ENCODE measurements around the gene MRPL21. TPM values are rescaled to one million over a fixed set of nuclear protein-coding genes. Genes with fewer than 3 reads are reported as not detected.

Gene MRPL21
- total and polyA plus RNA-seq, 3 experiments from 2014 or later: 96.3 to 104 (median 101) TPM

DNA sequence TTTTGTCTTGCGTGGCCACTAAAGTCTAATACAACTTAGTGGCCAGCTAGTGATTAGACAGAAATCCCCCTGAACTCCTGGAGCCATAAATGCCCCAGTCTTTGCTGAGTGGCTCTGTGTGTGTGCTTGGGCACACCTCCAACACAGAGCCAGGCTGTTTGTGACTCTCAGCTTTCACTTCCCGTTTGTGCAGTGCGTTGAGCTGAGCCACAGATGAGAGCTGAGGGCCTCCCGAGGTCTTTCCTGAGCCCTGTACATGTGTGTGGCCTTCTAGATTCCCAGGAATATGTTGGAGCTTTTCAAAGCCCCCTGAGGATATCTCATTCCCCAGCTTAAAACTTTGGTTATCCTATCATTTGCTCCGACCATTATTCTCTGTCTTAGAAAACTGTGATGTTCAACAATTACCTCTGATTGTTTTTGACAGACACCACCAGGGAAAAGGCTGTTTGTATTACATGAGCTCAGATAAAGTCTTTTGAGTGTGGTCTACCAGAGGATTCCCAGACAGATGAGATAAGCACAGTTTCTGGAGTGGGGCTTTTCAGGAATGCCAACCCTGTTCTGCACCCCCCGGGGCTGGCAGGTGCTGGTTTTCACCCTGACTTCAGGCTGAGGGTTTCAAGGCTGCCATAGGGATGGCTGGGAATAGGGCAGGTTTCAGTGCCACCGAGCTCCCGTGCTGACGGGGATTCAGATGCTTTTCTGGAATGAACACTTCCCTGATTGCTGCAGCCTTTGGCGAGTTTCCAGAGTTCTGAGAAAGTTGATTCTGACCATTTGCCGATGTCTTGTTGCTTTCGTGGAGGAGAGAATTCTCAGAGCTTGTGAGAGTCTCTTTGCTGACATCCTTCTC is 23.9 kb upstream of the MRPL21 start:
- Histone ChIP-seq H3K36me3 (ENCODE audit: insufficient read depth, low read length) (peaks cover 60% of the 10 kb centered on the region), H3K27me3 (ENCODE audit: insufficient read depth, low read length, poor library complexity, severe bottlenecking) (no peaks in the 10 kb centered on the region), H3K27ac (ENCODE audit: low read depth, low read length) (no peak overlapping the region), H3K9me3 (ENCODE audit: low read length) (peaks cover 16% of the 10 kb centered on the region), H3K4me1 (ENCODE audit: insufficient read depth, low read length) (no peaks in the 10 kb centered on the region), H3K4me3 (ENCODE audit: low read length) (no peak overlapping the region)
- POLR2A ChIA-PET: no interaction called here
- H3K36me3 Mint-ChIP-seq: peaks cover 50 to 90% (median 55%) of the 10 kb centered on the region in 3 donors
- peaks cover 7 to 27% (median 18%) of the 10 kb centered on the region in 5 donors for H3K9me3 Mint-ChIP-seq
- no peak overlapping the region for H3K4me3 Mint-ChIP-seq
- H3K27ac Mint-ChIP-seq: no peak overlapping the region
- no peaks in the 10 kb centered on the region for H3K4me1 Mint-ChIP-seq
- H3K27me3 Mint-ChIP-seq: no peaks in the 10 kb centered on the region
- CTCF ChIA-PET: no interaction called here
- DNase-seq: no peak

DNA sequence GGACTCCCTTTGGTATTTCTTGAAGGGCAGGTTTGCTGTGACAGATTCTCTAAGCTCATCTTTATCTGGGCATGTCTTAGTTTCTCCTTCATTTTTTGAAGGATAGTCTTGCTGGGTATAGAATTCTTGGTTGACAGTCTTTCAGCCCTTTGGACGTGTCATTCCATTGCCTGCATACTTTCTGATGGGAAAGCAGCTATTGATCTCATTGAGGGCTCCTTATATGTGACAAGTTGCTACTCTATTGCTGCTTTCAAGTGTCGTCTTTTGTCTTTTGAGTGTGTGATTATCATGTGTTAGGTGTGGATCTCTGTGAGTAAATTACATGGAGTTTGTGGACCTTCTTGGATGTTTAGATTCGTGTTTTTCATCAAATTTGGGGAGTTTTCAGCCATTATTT is 22.0 kb upstream of the MRPL21 start:
- Mint-ChIP-seq H3K4me3 (no peak overlapping the region), H3K9me3 (peaks cover 7 to 27% (median 18%) of the 10 kb centered on the region in 5 donors), H3K27me3 (no peaks in the 10 kb centered on the region), H3K27ac (no peak overlapping the region), H3K4me1 (no peaks in the 10 kb centered on the region), H3K36me3 (peaks cover 52 to 93% (median 56%) of the 10 kb centered on the region in 3 donors)
- CTCF ChIA-PET: no interaction called here
- no peak overlapping the region for H3K27ac ChIP-seq (ENCODE audit: low read depth, low read length)
- no peak overlapping the region for H3K4me3 ChIP-seq (ENCODE audit: low read length)
- H3K36me3 ChIP-seq (ENCODE audit: insufficient read depth, low read length): peaks cover 62% of the 10 kb centered on the region
- DNase-seq: no peak
- H3K27me3 ChIP-seq (ENCODE audit: insufficient read depth, low read length, poor library complexity, severe bottlenecking): no peaks in the 10 kb centered on the region
- H3K4me1 ChIP-seq (ENCODE audit: insufficient read depth, low read length): no peaks in the 10 kb centered on the region
- POLR2A ChIA-PET: interaction anchor here (0.7 kb wide), 2 partner anchors 39 to 152 kb away, joined by 9 read pairs; no protein-coding TSS in a partner anchor
- H3K9me3 ChIP-seq (ENCODE audit: low read length): peaks cover 16% of the 10 kb centered on the region

DNA sequence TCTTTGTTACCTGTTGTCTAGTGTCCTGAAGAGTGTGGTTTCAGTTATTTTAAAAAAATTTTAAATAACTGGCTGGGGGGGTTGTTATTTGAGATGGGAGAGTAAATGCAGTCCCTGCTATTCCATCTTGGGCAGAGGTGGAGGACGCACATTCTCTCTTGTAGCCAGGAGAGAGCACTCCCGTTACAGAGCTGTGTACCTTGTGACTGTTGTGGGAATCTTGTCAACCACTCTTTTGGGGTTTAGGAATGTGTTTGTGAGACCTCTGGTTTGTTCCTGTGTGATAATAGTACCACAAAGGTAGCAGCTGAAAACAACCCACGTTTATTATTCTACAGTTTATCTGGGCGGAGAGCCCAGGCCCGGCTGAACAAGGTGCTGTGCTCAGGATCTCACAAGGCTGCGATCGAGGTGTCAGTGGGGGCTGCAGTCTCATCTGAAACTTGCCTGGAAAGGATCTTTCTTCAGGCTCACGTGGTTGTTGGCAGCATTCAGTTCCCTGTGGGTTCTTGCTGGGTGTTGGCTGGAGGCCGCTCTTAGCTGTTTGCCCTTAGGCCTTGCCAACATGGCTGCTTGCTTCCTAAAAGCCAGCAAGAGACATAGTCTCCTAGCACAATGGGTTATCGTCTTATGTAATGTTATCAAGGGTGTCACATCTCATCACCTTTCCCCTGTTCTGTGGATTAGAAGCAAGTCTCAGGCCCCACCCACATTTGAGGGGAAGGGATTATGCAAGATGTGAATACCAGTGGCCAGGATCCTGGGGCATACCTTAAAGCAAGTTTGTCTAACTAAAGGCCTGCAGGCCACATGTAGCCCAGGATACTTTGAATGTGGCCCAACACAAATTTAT is 20.7 kb upstream of the MRPL21 start:
- peaks cover 7 to 27% (median 18%) of the 10 kb centered on the region in 5 donors for H3K9me3 Mint-ChIP-seq
- H3K27me3 Mint-ChIP-seq: no peaks in the 10 kb centered on the region
- Histone ChIP-seq H3K4me1 (ENCODE audit: insufficient read depth, low read length) (no peaks in the 10 kb centered on the region), H3K27me3 (ENCODE audit: insufficient read depth, low read length, poor library complexity, severe bottlenecking) (no peaks in the 10 kb centered on the region), H3K9me3 (ENCODE audit: low read length) (peaks cover 16% of the 10 kb centered on the region), H3K27ac (ENCODE audit: low read depth, low read length) (no peak overlapping the region), H3K4me3 (ENCODE audit: low read length) (no peak overlapping the region), H3K36me3 (ENCODE audit: insufficient read depth, low read length) (peaks cover 55% of the 10 kb centered on the region)
- H3K4me3 Mint-ChIP-seq: no peak overlapping the region
- H3K4me1 Mint-ChIP-seq: peaks cover 0 to 4% (median 0%) of the 10 kb centered on the region in 3 donors
- H3K36me3 Mint-ChIP-seq: peaks cover 43 to 93% (median 50%) of the 10 kb centered on the region in 3 donors
- peak overlapping the region in 2 of 8 donors; percentile 20 to 30 for H3K27ac Mint-ChIP-seq
- ChIA-PET POLR2A (no interaction called here), CTCF (no interaction called here)
- DNase-seq: no peak

DNA sequence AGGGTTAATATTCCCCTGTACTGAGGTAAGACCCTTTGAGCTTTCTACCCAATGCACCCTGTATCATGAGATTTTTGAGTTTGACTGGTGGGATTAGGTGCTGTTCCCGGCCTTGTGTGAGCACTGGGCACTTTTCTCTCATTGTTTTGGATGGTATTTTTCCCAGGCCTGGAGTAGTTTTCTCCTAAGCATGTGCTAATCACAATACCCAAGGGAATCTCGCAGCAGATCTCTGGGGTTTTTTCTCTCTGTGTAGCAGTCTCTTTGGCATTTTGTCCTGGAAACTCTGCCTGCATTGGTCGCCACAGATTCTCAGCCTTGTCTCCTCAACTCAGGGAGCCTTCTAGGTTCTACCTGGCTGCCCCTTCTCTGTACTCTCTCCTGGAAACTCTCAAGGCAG is 20.0 kb upstream of the MRPL21 start:
- CTCF ChIA-PET: no interaction called here
- POLR2A ChIA-PET: no interaction called here
- Histone ChIP-seq H3K9me3 (ENCODE audit: low read length) (peaks cover 16% of the 10 kb centered on the region), H3K27ac (ENCODE audit: low read depth, low read length) (no peak overlapping the region), H3K36me3 (ENCODE audit: insufficient read depth, low read length) (peaks cover 60% of the 10 kb centered on the region), H3K27me3 (ENCODE audit: insufficient read depth, low read length, poor library complexity, severe bottlenecking) (no peaks in the 10 kb centered on the region), H3K4me3 (ENCODE audit: low read length) (no peak overlapping the region), H3K4me1 (ENCODE audit: insufficient read depth, low read length) (no peaks in the 10 kb centered on the region)
- DNase-seq: no peak
- Mint-ChIP-seq H3K9me3 (peaks cover 7 to 27% (median 18%) of the 10 kb centered on the region in 5 donors), H3K27me3 (no peaks in the 10 kb centered on the region), H3K36me3 (peaks cover 43 to 93% (median 50%) of the 10 kb centered on the region in 3 donors), H3K27ac (peak overlapping the region in 1 of 8 donors; percentile 20), H3K4me1 (peaks cover 0 to 5% (median 0%) of the 10 kb centered on the region in 3 donors), H3K4me3 (no peak overlapping the region)

DNA sequence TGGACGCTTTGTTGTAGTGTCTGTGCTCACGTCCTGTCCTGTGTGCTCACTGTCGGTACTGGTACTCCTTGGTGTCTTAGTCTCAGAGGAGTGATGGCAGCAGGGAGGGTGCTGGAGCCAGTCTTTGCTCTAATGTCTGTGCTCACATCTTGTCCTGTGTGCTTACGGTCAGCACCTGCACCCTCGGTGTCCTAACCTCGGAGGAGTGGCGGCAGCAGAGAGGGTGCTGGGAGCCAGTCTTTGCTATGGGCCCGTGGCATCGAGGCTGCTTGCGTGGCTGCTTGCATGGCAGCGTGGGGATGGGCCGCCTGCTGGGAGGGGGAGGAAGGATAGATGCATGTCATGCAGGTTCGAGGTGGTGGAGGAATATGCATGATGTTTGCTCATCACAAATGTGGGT is 12.8 kb upstream of the MRPL21 start:
- Mint-ChIP-seq H3K4me3 (no peak overlapping the region), H3K27me3 (no peaks in the 10 kb centered on the region), H3K36me3 (peaks cover 6 to 82% (median 22%) of the 10 kb centered on the region in 3 donors), H3K9me3 (no peaks in the 10 kb centered on the region), H3K4me1 (peaks cover 0 to 5% (median 0%) of the 10 kb centered on the region in 3 donors), H3K27ac (no peak overlapping the region)
- Histone ChIP-seq H3K27ac (ENCODE audit: low read depth, low read length) (no peak overlapping the region), H3K4me3 (ENCODE audit: low read length) (no peak overlapping the region), H3K4me1 (ENCODE audit: insufficient read depth, low read length) (no peaks in the 10 kb centered on the region), H3K27me3 (ENCODE audit: insufficient read depth, low read length, poor library complexity, severe bottlenecking) (no peaks in the 10 kb centered on the region), H3K36me3 (ENCODE audit: insufficient read depth, low read length) (peaks cover 29% of the 10 kb centered on the region), H3K9me3 (ENCODE audit: low read length) (no peaks in the 10 kb centered on the region)
- CTCF ChIA-PET: no interaction called here
- no peak for DNase-seq
- POLR2A ChIA-PET: no interaction called here

DNA sequence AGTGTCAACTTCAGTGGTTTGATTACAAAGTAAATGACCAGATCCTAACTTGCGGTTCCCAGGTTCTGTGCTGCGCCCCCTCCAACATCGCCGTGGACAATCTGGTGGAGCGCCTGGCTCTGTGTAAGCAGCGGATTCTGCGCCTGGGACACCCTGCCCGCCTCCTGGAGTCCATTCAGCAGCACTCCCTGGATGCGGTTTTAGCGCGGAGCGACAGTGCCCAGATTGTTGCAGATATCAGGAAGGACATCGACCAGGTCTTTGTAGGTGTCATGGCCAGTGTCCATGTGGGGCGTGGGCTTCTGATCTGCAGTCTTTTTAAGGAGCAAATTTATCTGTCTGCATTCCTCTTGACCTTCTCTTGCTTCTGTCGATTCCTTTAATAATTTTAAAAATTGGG is 11.1 kb upstream of the MRPL21 start:
- H3K9me3 Mint-ChIP-seq: no peaks in the 10 kb centered on the region
- DNase-seq: no peak
- H3K9me3 ChIP-seq (ENCODE audit: low read length): no peaks in the 10 kb centered on the region
- H3K4me1 Mint-ChIP-seq: peaks cover 0 to 5% (median 0%) of the 10 kb centered on the region in 3 donors
- no peak overlapping the region for H3K4me3 ChIP-seq (ENCODE audit: low read length)
- H3K36me3 ChIP-seq (ENCODE audit: insufficient read depth, low read length): peaks cover 36% of the 10 kb centered on the region
- no peaks in the 10 kb centered on the region for H3K27me3 ChIP-seq (ENCODE audit: insufficient read depth, low read length, poor library complexity, severe bottlenecking)
- no peak overlapping the region for H3K27ac Mint-ChIP-seq
- no peaks in the 10 kb centered on the region for H3K27me3 Mint-ChIP-seq
- H3K27ac ChIP-seq (ENCODE audit: low read depth, low read length): no peak overlapping the region
- no peak overlapping the region for H3K4me3 Mint-ChIP-seq
- no peaks in the 10 kb centered on the region for H3K4me1 ChIP-seq (ENCODE audit: insufficient read depth, low read length)
- peaks cover 6 to 83% (median 25%) of the 10 kb centered on the region in 3 donors for H3K36me3 Mint-ChIP-seq
- CTCF ChIA-PET: no interaction called here
- POLR2A ChIA-PET: no interaction called here

DNA sequence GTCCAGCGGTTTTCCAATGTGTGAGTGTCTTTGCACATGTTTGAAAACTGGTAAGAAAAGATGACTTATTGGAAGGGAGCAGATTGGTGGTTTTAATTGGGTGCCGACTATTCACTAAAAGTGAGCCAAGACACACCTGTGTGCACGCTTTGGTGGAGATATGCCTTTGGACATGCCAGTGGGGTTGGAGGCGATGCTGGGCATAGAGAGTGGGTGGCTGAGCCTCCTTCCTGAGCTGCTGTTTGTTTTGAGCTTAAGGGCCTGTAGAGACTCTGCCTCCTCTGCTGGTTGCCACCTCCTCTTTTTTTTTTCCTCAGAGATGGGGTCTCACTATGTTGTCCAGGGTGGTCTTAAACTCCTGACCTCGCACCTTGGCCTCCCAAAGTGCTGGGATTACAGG is 9.6 kb upstream of the MRPL21 start:
- H3K4me3 ChIP-seq (ENCODE audit: low read length): no peak overlapping the region
- H3K27ac ChIP-seq (ENCODE audit: low read depth, low read length): no peak overlapping the region
- Mint-ChIP-seq H3K27me3 (no peaks in the 10 kb centered on the region), H3K27ac (no peak overlapping the region), H3K9me3 (no peaks in the 10 kb centered on the region), H3K4me1 (no peaks in the 10 kb centered on the region), H3K36me3 (peaks cover 6 to 78% (median 25%) of the 10 kb centered on the region in 3 donors), H3K4me3 (no peak overlapping the region)
- no peaks in the 10 kb centered on the region for H3K27me3 ChIP-seq (ENCODE audit: insufficient read depth, low read length, poor library complexity, severe bottlenecking)
- no peaks in the 10 kb centered on the region for H3K9me3 ChIP-seq (ENCODE audit: low read length)
- DNase-seq: no peak
- peaks cover 32% of the 10 kb centered on the region for H3K36me3 ChIP-seq (ENCODE audit: insufficient read depth, low read length)
- POLR2A ChIA-PET: no interaction called here
- CTCF ChIA-PET: interaction anchor here (0.6 kb wide), 1 partner anchor 112 kb away, joined by 5 read pairs; no protein-coding TSS in a partner anchor
- no peaks in the 10 kb centered on the region for H3K4me1 ChIP-seq (ENCODE audit: insufficient read depth, low read length)

DNA sequence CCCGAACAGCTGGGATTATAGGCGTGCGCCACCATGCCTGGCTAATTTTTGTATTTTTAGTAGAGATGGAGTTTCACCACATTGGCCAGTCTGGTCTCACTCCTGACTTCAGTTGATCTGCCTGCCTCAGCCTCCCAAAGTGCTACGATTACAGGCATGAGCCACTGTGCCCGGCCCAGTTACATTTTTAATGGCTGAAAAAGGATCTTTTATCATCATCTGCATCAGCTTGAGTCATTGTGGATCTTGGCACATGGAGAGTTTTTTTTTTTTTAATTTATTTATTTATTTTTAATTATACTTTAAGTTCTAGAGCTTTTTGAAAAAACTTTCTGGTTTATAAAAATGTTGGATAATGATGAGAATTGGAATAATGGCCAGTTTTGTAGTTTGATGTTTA is 8.6 kb upstream of the MRPL21 start:
- peaks cover 26% of the 10 kb centered on the region for H3K36me3 ChIP-seq (ENCODE audit: insufficient read depth, low read length)
- Mint-ChIP-seq H3K4me1 (peaks cover 1 to 4% (median 3%) of the 10 kb centered on the region in 3 donors), H3K27ac (peak overlapping the region in 1 of 8 donors; percentile 8), H3K27me3 (peaks cover 0 to 2% of the 10 kb centered on the region in 2 donors), H3K36me3 (peaks cover 6 to 76% (median 21%) of the 10 kb centered on the region in 3 donors), H3K4me3 (no peak overlapping the region), H3K9me3 (no peaks in the 10 kb centered on the region)
- no peaks in the 10 kb centered on the region for H3K9me3 ChIP-seq (ENCODE audit: low read length)
- no peak overlapping the region for H3K27ac ChIP-seq (ENCODE audit: low read depth, low read length)
- no peak overlapping the region for H3K4me3 ChIP-seq (ENCODE audit: low read length)
- H3K27me3 ChIP-seq (ENCODE audit: insufficient read depth, low read length, poor library complexity, severe bottlenecking): no peaks in the 10 kb centered on the region
- DNase-seq: no peak
- no peaks in the 10 kb centered on the region for H3K4me1 ChIP-seq (ENCODE audit: insufficient read depth, low read length)
- CTCF ChIA-PET: no interaction called here
- POLR2A ChIA-PET: no interaction called here
